IMR-90 (cell line): Measurements from ENCODE around the gene NOC2L.

ENCODE experiments used
- CEBPB ChIP-seq: IDR thresholded peaks from 2 replicates; pipeline ENCODE4 v1.6.1; 2012; ENCODE audit warnings: low read depth, low read length, improper control_type of control experiment
- CHD1 ChIP-seq: IDR thresholded peaks from 2 replicates; pipeline ENCODE4 v1.6.1; 2012; ENCODE audit warnings: low read depth, low read length, improper control_type of control experiment
- CTCF ChIP-seq: conservative IDR thresholded peaks from 2 replicates; pipeline ENCODE4 v1.5.1; 2012; ENCODE audit warnings: mild to moderate bottlenecking, low read depth, low read length, improper control_type of control experiment
- FOS ChIP-seq: fragments of 150-350 bp; IDR thresholded peaks from 2 replicates; pipeline ENCODE4 v1.6.1; 2016; ENCODE audit warnings: low read depth, low read length
- MAFK ChIP-seq: IDR thresholded peaks from 2 replicates; pipeline ENCODE4 v1.6.1; 2012; ENCODE audit warnings: low read depth, low read length, improper control_type of control experiment
- MAZ ChIP-seq: IDR thresholded peaks from 2 replicates; pipeline ENCODE4 v1.6.1; 2012; ENCODE audit warnings: low read depth, mild to moderate bottlenecking, low read length, improper control_type of control experiment, moderate library complexity, borderline replicate concordance
- MXI1 ChIP-seq: IDR thresholded peaks from 2 replicates; pipeline ENCODE4 v1.6.1; 2012; ENCODE audit warnings: low read depth, mild to moderate bottlenecking, low read length, moderate library complexity, borderline replicate concordance
- POLR2A ChIP-seq: IDR thresholded peaks from 2 replicates; pipeline ENCODE4 v1.6.1; 2012; ENCODE audit warnings: mild to moderate bottlenecking, low read depth, low read length
- RAD21 ChIP-seq: IDR thresholded peaks from 2 replicates; pipeline ENCODE4 v1.6.1; 2012; ENCODE audit warnings: low read length, improper control_type of control experiment
- RCOR1 ChIP-seq: IDR thresholded peaks from 2 replicates; pipeline ENCODE4 v1.6.1; 2012; ENCODE audit warnings: mild to moderate bottlenecking, low read length, improper control_type of control experiment; ENCODE audit not compliant: insufficient replicate concordance
- RFX5 ChIP-seq: IDR thresholded peaks from 2 replicates; pipeline ENCODE4 v1.8.0; 2012; ENCODE audit warnings: low read depth, mild to moderate bottlenecking, low read length, moderate library complexity
- SMC3 ChIP-seq: fragments of 150-350 bp; IDR thresholded peaks from 2 replicates; pipeline ENCODE4 v1.6.1; 2016; ENCODE audit warnings: low read depth, mild to moderate bottlenecking, antibody characterized with exemption, low read length, moderate library complexity
- USF2 ChIP-seq: fragments of 150-350 bp; IDR thresholded peaks from 2 replicates; pipeline ENCODE4 v1.6.1; 2017; ENCODE audit warnings: mild to moderate bottlenecking, antibody characterized with exemption, low read length, low read depth
- TF ChIP-seq, protein P1 (sequence below): fragments of 150-350 bp; IDR thresholded peaks from 2 replicates; pipeline ENCODE4 v1.6.1; 2016; ENCODE audit warnings: low read depth, mild to moderate bottlenecking, low read length, moderate library complexity, borderline replicate concordance

DNA sequence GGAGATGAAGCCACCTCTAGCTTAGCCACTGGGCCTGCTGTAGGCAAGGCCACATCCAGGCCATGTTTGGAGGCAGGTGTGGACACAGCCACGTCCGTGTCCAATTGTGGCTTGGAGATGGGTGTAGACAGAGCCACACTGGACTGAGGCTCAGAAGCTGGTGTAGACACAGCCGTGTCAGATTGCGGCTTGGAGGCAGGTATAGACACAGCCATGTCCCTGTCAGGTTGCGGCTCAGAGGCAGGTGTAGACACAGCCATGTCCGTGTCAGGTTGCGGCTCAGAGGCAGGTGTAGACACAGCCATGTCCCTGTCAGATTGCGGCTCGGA, 20.7 kb upstream of the NOC2L start:
- TF ChIP-seq CTCF (no peak), CHD1 (no peak), POLR2A (no peak), MAZ (no peak), RAD21 (no peak), CEBPB (no peak), RCOR1 (no peak), MAFK (no peak), USF2 (no peak), MXI1 (no peak), FOS (no peak), SMC3 (no peak), RFX5 (no peak)
- TF ChIP-seq, protein P1, sequence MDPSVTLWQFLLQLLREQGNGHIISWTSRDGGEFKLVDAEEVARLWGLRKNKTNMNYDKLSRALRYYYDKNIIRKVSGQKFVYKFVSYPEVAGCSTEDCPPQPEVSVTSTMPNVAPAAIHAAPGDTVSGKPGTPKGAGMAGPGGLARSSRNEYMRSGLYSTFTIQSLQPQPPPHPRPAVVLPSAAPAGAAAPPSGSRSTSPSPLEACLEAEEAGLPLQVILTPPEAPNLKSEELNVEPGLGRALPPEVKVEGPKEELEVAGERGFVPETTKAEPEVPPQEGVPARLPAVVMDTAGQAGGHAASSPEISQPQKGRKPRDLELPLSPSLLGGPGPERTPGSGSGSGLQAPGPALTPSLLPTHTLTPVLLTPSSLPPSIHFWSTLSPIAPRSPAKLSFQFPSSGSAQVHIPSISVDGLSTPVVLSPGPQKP: no peak
